Measurements from ENCODE around the gene WFIKKN1.
A peak's percentile ranks its signal among the peaks of the same experiment; 100 is the strongest.

Gene WFIKKN1

GRCh38 chr16:590815-591200 is 40.0 kb upstream of the WFIKKN1 start:
- no peak for DNase-seq (ENCODE audit: low read depth)
- no peak for TF ChIP-seq CTCF (IDR thresholded peaks at IDR 0.05; ENCODE audit: insufficient read depth, low read depth, low read length, missing control alignments)
- peak overlapping the region; percentile 77 for H3K4me3 ChIP-seq (ENCODE audit: low read depth, low read length)

DNA sequence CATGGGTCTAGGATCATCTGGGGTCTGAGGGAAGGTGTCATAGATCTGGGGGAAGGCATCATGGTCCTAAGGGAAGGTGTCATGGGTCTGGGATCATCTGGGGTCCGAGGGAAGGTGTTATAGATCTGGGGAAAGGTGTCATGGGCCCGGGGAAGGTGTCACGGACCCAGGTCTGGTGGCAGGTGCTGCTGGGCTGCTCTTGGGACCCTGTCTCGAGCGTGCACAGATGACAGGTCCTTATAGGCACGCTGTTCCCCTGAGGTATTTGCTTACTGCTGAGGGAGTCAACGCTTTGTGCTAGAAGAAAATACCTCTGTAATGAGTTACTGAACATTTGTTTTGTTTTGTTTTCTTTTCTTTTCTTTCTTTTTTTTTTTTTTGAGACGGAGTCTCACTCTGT is 39.6 kb upstream of the WFIKKN1 start:
- no peak for TF ChIP-seq CTCF (IDR thresholded peaks at IDR 0.05; ENCODE audit: insufficient read depth, low read depth, low read length, missing control alignments)
- H3K4me3 ChIP-seq (ENCODE audit: low read depth, low read length), result no peak overlapping the region
- no peak for DNase-seq (ENCODE audit: low read depth)

GRCh38 chr16:591892-592517 is 38.8 kb upstream of the WFIKKN1 start:
- no peak for TF ChIP-seq CTCF (IDR thresholded peaks at IDR 0.05; ENCODE audit: insufficient read depth, low read depth, low read length, missing control alignments)
- H3K4me3 ChIP-seq (ENCODE audit: low read depth, low read length), result no peak overlapping the region
- DNase-seq (ENCODE audit: low read depth), result no peak

DNA sequence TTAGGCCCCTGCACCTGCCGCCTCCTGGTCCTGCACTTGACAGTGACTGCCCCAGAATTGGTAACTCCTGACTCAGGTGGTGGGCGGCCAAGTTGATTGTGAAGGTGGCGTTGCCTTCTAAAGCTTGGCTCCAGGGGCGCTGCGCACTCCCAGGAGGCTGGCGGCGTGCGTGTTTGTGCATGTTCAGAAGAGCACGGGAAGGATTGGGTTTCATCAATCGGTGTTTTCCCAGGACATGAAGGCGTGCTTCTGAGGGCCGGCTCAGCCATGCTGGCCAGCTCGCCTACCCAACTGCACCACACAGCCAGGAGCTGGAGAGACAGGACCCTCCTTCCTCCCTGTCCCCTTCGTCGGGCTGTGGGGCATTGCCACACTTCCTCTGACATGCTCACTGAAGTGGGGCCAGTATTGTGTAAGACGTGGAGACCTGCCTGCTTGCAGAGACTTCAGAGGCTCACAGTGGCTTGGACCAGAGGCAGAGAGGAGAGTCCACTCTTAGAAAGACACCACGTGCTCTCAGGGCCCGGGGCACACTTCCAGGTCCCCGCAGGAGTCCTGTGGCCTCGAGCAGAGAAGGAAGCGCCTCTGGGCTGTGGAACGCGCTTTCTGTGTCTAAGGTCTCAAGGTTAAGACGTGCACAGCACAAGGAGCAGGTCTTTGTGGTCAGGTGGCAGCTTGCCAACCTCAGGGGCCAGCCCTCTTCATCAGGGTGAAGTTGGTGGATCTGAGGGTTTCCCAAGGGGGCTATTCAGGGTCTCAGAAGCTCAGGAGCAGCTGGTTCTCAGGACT is 38.1 kb upstream of the WFIKKN1 start:
- no peak for TF ChIP-seq CTCF (IDR thresholded peaks at IDR 0.05; ENCODE audit: insufficient read depth, low read depth, low read length, missing control alignments)
- DNase-seq (ENCODE audit: low read depth), result no peak
- no peak overlapping the region for H3K4me3 ChIP-seq (ENCODE audit: low read depth, low read length)

DNA sequence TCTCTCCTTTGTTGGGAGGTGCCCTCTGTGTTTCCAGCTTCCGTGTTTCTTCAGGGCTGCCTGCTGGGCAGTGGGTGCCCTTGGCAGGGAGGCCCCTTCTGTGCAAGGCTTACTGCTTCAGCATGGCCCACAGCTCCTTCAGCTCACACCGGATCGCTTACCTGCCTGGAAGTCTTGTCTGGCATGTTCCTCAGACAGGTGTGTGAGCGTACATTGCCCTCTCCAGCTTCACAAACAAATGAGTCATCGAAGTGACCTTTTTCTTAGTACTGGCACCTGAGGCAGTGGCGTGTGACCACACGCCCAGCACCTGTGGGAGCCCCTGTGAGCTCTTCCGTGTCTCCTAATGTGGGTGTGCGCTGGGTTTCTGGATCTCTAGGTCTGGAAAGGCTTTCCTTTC is 37.4 kb upstream of the WFIKKN1 start:
- DNase-seq (ENCODE audit: low read depth), result no peak
- no peak overlapping the region for H3K4me3 ChIP-seq (ENCODE audit: low read depth, low read length)
- TF ChIP-seq CTCF (IDR thresholded peaks at IDR 0.05; ENCODE audit: insufficient read depth, low read depth, low read length, missing control alignments), result no peak

- H3K4me3 ChIP-seq (ENCODE audit: low read depth, low read length), result no peak overlapping the region
- no peak for DNase-seq (ENCODE audit: low read depth)
- TF ChIP-seq CTCF (IDR thresholded peaks at IDR 0.05; ENCODE audit: insufficient read depth, low read depth, low read length, missing control alignments), result no peak
Measured at GRCh38 chr16:593807-594206, 37.0 kb upstream of the WFIKKN1 start.

Measured in GM12865 (cell line).